Stimulated activated CD4-positive, alpha-beta T cell treated with anti-CD3 and anti-CD28 coated beads, Interleukin-4, amount 100 ng/mL, for 48 hours (primary cell): ENCODE measurements around the gene KRT10.

Source experiments
- DNase-seq, 2 donors: peaks; one replicate each; pipeline ENCODE4 v3.0.0-alpha.2; 2020; ENCODE audit warnings: low read depth in 2 of 2

The KRT10 gene

DNA sequence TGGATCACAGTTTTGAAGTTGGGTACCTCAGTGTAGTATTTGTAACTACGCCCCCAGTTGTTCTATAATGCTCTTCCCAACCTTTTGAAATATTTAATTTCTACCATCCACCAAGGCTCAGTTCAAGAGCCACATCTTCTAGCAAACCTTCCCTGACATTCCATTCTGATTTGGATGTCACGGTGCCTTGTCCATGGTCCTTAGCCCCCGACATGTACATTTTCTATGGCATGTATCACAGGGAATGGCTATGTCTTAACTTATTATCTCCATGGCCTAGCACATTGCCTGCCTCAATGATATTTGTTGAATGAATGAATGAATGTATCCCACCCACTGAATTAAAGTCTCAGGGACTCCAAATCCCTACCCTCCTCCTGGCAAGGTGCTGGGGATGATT is 16.3 kb downstream of the KRT10 start:
- no peak for DNase-seq

- DNase-seq: peak; percentile 69 to 70
These were observed 18.8 kb downstream of the KRT10 start for GRCh38 chr17:40803617-40804082.

- no peak for DNase-seq
These were observed 21.3 kb downstream of the KRT10 start for GRCh38 chr17:40801157-40801556.

- DNase-seq: no peak
These were observed 22.0 kb downstream of the KRT10 start for GRCh38 chr17:40800381-40800780.

DNA sequence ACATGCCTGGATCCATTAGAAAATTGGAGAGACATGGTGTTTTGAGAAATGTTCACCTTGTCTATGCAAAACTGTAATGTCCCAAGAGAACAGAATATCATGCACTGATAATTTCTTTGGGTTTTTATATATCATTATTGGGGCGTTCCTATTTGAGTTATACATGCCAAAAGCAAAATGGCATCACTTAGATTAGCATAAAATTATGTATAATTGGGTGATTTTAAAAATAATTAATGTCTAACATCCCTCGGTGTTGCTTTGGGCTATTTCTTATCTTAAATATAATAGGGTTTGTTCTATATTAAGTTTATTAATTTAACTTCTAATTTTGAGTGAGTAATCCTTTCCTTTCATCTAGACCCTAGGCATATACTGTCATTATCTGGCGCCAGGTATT is 22.6 kb downstream of the KRT10 start, which contains the start of gene KRT28:
Gene KRT28, minus strand, starts transcription at position 101 of the 400 bp plus-strand sequence. Its CDS starts 66 bp downstream, at position 35.
- DNase-seq: no peak

DNA sequence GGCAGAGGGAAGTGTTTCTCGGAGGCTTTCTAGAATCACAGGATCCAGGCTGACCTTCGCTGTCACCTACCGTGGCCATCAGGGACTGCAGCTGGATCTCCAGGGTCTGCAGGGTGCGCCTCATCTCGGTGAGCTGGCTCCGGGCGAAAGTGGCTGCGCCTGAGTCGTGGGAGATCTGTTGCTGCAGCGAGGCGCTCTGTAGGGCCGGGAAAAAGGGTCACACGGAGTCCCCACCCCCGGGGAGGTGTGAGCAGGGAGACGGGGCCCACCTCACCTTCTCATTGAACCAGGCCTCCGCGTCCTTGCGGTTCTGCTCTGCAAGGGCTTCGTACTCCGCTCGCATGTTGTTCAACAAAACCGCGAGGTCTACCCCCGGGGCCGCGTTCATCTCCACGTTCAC is 25.6 kb downstream of the KRT10 start:
- no peak for DNase-seq

GRCh38 chr17:40795019-40795667 is 27.3 kb downstream of the KRT10 start:
- DNase-seq: no peak

- no peak for DNase-seq
These were observed 27.9 kb downstream of the KRT10 start for GRCh38 chr17:40794466-40794865.

DNA sequence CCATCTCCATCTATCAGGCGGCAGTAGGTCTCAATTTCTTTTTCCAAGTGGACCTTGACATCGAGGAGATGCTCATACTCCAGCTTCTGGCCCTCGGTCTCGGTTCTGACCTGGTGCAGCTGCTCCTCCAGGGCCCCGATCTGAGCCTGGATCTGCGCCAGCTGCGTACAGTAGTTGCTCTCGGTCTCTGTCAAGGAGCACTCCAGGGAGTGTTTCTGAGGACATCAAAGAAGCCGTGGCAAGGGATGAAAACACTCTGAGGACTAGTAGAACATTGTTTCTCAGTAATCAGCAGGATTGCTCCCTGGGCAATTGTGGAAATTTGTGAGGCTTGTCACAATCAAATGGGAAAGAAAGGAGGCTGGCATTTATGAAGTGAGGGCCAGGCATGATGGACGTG is 28.6 kb downstream of the KRT10 start:
- DNase-seq: no peak

GRCh38 chr17:40791787-40792436 is 30.5 kb downstream of the KRT10 start:
- no peak for DNase-seq

GRCh38 chr17:40791111-40791510 is 31.3 kb downstream of the KRT10 start:
- no peak for DNase-seq

- no peak for DNase-seq
These were observed 40.0 kb downstream of the KRT10 start, which contains the start of gene KRT27 for GRCh38 chr17:40782450-40782849. TSS of gene KRT27 (minus strand) at chr17:40782550. CDS start at chr17:40782493, 57 bp downstream.

DNA sequence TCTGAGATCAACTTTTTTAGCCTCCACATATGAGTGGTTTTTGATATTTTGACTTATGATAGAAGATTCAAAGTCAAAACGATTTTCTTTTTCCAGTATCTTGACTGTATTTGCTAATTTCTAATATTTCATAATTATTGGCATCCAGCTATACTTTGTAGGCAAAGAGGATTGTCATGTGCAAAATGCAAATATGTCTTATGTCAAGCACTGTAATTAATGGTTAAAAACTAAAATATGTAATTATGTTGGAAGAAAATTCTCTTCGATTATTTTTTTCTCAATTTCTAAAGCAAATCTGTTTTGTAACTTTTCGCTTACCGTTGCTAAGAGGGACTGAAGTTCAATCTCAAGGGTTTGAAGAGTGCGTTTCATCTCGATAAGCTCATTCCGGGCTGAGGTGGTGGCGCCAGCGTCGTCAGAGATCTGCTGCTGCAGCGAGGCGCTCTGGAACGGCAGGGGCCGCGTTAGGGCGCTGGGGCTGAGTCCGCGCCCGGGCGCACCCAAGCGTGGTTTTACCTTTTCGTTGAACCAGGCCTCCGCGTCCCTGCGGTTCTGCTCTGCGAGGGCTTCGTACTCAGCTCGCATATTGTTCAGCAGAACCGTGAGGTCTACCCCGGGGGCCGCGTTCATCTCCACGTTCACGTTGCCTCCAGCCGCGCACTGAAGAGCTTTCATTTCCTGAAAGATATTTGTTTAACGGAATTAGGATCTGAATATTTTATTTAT is 43.1 kb downstream of the KRT10 start:
- peak; percentile 7 to 14 for DNase-seq

GRCh38 chr17:40778461-40778860 is 44.0 kb downstream of the KRT10 start:
- no peak for DNase-seq

DNA sequence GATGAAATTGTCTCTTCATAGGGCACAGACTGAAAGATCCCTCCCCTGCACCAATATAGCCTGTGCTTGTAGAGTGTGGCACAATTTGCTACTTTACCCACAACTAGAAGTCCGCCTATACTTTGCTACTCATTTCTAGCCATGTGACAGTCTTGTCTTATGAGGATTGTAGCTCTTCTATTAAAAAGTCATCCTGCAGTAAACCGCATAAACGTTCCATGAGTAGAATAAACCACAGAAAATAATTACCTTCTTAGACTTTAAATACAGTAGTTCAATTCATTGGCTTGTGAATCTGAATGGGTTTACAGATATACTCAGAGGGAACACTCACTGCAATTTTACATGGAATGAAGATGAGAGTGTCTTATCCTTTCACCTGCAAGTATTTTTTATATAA is 44.4 kb downstream of the KRT10 start:
- no peak for DNase-seq

GRCh38 chr17:40777459-40777858 is 45.0 kb downstream of the KRT10 start:
- DNase-seq: no peak

- DNase-seq: no peak
These were observed 46.5 kb downstream of the KRT10 start for GRCh38 chr17:40775945-40776344.

- no peak for DNase-seq
These were observed 50.3 kb downstream of the KRT10 start, which contains the start of gene KRT26 for GRCh38 chr17:40772101-40772500. TSS of gene KRT26 (minus strand) at chr17:40772201. CDS start at chr17:40772113, 88 bp downstream.
